ENCODE data around the gene OBSCN.
"Not testable (repeated sequence)": the region's sequence is repeated elsewhere in the genome, so short reads cannot be mapped to it uniquely, and the experiment has no call there.

Gene OBSCN

DNA sequence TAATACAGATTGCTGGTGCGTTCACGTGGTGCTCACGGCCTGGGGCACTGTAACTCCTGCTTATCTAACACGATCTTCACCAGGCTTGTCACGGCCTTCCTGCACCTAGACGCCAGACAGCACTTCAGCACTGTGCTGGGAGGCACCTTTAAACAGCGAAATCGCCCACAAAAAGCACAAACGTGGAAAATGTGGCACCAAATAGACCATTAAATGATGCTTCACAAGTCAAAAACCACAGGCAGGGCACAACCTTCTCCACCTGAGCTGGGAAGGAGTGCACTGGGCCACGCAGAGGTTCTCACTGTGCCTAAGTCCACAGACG lies 22.2 kb upstream of the OBSCN start:
- no peak for DNase-seq (ENCODE audit: low spot score)

DNA sequence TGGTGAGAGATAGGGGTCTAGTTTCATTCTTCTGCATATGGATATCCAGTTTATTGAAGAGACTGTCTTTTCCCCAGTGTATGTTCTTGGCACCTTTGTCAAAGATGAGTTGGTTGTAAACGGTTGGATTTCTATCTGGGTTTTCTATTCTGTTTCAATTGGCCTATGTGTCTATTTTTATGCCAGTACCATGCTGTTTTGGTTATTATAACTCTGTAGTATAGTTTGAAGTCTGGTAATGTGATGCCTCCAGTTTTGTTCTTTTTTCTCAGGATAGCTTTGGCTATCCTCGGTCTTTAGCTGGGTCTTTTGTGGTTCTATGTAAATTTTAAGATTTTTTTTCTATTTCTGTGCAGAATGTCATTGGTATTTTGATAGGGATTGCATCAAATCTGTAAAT lies 19.6 kb upstream of the OBSCN start:
- not testable (repeated sequence) for DNase-seq (ENCODE audit: low spot score)

DNA sequence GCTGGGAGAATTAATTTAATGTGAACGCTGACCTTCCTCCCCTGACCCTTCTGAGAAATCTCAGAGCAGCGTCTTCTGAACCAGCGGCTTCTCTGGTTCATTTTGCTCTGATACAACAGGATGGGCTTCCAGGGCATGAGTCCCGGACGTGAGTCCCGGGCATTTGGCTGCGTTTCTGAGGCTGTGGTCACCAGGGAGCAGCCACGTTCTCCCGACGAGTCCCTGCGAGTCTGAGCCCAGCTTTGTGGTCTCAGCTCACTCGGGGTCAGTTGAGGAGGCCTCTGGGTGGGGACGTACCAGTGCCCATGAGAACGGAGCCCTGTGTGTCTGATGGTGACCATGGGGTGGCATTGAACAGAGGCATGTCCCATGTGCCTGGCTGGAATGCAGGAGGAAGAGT lies 17.7 kb upstream of the OBSCN start:
- DNase-seq (ENCODE audit: low spot score): no peak

DNA sequence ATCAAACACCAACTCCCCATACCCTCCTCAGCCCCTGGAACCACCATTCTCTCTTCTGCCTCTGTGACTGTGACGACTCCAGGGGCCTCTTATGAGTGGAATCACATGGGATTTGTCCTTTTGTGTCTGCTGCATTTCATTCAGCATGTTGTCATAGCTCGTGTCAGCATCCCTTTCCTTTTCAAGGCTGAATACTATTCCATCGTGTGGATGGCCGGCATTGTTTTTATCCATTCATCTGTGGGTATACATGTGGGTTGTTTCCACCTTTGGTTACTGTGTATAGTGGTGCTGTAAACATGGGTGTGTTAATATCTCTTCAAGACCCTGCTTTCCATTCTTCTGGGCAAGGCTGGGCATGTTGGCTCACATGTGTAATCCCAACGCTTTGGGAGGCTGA lies 17.1 kb upstream of the OBSCN start:
- no peak for DNase-seq (ENCODE audit: low spot score)

DNA sequence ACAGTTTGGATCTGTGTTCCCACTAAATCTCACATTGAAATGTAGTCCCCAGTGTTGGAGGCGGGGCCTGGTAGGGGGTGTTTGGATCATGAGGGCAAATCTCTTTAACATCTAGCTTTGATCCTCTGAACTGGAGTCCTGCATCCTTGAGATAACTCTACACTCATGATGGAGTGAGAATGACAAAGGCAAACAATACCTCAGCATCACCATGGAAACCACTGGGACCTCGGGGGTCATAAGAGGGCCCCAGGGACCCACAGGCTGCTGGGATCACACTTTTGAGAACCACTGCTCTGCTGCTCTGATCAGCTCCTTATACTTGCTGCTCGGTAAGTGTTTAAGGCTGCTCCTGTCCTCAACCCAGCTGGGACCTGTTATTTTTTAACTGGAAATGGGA lies 13.4 kb upstream of the OBSCN start:
- DNase-seq (ENCODE audit: low spot score): no peak

DNA sequence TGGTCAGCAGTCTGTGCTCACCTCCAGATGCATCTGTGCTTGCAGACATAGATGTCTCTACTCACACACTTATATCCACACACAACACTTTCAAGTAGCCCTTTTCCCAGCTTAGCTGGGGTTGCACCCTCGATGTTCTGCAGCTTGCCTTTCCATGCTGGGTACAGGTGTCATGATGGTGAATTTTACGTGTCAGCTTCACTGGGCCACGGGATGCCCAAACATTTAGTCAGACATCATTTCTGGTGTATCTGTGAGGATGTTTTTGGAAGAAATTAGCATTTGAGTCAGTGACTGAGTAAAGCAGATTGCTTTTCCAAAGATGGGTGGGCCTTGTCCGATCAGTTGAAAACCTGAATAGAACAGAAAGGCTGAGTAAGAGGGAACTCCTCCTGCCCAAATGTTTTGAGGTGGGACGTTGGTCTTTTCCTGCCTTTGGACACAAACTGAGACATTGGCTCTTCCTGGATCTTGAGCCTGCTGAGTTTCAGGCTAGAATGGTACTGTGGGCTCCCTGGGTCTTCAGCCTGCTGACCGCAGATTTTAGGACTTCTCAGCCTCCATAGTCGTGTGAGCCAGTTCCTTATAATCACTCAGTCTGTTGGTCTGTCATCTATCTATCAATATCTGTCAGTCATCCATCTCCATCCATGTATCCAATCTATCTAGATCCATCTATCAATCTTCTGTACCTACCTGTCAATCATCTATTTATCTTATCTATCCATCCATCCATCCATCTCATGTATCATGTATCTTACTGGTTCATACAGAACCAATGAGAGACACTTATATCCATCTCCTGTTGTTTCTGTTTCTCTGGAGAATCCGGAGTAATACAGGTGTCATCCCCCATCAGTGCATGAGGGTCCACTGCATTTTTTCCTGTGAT lies 12.7 kb upstream of the OBSCN start:
- DNase-seq (ENCODE audit: low spot score): no peak

DNA sequence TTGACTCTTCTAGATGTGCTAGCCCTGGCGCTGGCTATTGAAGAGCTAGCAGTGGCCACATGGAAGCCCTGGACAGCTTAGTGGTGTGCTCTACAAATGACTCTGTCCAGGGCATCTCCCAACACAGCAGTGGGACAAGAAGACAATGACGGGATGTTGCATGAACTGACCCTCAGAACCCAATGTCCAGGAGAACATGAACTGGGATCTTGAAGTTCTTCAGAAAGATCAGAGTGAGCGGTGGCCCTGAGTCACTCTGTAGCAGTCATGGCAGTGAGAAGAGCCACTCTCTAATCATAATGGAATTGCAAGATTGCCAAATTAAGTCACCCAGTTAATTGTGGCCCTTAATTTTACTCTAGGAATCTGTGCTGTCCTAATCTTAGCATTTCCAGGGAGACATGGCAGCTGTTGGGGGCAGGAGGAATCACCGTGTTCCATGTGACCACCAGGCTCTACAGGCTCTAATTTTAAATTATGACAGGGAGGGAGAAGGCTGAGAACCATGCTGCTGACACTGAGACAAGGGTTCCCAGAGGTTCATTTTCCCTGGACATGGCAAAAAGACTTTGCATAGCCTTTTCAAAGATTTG lies 10.2 kb upstream of the OBSCN start:
- no peak for DNase-seq (ENCODE audit: low spot score)

DNA sequence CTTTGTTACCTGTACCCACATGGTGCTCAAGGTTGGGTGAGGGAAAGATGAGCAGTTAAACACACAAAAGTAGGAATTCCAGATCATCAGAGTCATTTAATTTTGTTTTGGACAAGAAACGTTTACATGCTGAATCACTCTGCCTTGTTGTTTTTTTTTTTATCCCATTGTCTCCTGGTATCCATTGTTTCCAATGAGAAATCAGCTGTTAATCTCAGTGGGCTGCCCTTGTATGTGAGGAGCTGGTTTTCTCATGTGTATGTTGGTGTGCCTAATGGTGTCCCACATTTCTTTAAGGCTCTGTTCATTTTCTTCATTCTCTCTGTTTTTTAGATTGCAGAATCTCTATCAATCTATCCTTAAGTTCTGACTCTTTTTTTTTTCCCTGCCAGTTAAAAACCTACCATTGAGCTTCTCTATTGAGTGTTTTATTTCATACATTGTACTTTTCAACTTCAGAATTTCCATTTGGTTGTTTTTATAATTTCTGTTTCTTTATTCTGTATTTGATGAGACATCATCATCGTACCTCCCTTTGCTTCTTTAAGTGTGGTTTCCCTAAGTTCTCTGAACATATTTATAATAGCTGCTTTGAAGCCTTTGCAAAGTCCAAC lies 8.8 kb upstream of the OBSCN start:
- no peak for DNase-seq (ENCODE audit: low spot score)

DNA sequence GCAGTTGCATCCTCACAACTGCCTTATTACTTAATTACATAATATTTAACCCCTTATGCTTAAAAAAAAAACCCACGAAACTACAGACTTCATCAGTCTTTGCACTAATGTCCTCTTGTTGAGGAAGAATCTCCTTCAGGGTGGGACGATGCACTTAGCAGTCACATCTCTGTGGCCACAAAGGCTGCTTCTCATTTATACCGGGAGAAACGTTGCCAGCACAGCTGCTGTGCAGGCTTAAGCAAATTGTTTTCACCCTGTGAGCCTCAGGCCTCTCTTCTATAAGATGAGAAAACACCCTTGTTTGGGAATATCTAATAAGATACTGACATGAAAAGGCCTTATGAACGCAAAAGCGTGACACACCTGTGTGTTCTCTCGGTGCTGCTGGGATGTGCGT lies 2.9 kb upstream of the OBSCN start:
- DNase-seq (ENCODE audit: low spot score): no peak

DNA sequence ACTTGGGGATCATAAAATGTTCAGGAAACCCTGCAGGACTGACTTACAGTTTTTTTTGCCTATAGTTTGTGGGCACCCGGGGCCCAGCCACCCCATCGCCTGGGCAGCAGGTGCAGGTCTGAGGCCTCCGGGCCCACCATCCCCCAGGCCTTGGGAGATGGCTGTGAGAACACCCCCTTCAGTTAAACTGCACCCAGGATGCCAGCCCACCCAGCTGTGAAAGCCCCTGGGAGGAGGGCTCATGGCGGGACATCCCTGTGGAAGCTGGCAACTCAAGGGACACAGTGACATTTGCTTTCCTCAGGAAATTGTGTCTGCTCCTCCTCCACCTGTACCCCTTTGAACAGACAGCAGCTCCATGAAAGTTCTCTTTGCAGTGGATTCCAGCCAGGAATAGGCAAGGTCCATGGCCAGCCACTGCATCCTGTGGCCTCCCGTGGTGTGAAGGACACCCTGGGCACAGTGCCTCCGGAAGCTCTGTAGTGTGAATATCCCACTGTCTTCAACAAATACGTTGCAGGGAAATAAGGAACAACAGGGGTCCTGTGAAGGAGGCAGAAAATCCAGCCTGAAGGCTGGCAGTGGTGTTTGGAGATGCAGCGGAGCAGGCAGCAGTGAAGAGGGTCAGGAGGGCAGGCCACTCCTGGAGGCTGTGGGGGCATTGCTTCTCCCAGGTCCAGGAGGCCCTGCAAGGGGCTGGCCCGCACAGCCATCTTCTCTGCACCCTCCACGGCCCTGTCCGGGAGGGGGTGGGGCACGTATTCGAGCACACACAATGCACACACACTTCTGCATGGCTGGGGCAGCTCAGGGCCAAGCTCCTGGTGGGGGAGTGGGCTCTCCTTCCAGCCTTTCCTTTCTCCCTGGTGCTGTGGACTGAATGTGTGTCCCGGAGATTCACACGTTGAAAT lies 2.1 kb upstream of the OBSCN start:
- DNase-seq (ENCODE audit: low spot score): no peak

DNA sequence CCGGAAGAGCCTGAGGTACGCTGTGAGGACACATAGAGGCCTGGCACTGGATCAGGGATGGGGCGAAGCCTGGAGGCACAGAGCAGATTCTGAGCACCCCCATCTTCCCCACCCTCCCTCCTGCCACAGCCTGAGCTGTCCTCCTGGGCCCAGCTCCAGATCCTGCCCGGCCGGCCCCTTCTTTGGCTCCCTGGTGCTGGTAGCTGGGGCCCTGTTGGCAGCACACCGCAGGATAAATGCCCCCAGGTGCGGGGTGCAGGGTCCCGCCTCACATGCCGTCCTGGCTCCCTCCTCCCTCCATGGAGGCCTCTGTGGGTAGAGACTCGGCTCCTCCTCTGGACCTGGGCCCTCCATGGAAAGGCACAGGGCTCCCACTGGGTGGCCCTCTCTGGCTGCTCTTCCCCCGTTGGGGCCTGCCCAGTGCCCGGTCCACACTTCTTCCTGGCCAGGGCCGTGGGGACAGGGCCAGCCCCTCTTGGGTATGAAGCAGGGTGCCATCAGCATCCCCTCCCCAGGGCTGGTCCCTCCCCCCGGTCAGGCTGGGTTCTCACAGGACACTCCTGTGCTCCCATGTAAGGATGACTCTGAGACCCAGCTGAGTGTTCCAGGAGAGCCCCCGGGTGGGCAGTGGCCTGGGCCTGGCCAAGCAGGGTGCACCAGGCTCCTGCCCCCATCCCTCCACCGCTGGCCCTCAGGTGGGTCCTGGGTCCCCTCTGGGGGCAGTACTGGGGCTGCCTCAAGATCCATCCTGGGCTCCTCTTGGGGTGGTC lies 1.1 kb upstream of the OBSCN start:
- no peak for DNase-seq (ENCODE audit: low spot score)

DNA sequence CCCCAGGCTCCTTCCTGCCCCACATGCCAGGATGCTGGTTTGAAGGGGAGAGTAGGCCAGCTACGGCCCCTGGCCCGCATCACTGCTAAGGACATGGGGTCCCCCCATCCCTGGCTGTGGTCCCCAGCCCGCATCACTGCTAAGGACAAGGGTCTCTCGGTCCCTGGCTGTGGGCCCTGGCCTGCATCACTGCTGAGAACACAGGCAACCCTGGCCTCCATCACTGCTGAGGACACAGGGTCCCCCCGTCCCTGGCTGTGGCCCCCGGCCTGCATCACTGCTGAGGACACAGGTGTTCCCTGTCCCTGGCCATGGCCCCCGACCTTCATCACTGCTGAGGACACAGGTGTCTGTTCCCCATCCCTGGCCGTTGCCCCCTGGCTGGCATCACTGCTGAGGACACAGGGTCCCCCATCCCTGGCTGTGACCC lies 448 bp upstream of the OBSCN start:
- no peak for DNase-seq (ENCODE audit: low spot score)

DNA sequence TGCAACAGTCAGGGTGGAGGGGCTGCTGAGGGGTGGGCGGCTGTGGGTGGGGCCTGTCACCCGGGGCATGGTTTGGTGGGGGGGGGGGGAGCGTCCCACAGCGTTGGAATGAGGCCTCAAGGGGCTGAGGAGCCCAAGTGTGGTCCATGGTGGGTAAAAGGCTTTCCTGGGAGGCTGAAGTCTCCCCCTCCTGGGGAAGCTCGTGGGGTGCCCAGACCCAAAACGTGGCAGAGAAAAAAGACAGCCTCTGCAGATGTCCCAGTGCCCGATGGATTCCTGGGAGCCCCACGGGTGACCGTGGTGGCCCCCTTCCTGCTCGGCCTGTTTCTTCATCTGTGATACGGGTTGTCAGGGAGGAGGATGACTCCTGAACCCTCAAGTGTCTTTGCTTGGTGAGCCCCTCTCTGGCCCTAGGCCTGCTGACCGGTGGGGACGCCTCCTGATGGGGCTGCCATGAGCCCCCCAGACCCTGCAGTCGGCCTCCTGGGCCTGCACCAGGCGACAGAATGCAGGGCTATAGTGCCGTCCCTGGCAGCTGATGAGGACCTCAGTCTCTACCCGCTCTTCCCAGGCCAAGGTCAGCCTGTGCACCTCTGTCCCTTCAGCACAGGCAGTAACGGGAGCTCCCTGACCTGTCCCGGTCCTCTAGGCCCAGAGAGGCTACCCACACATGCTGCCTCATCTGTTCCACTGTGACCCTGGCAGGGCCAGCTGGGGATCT lies 1.1 kb downstream of the OBSCN start:
- DNase-seq (ENCODE audit: low spot score): no peak

DNA sequence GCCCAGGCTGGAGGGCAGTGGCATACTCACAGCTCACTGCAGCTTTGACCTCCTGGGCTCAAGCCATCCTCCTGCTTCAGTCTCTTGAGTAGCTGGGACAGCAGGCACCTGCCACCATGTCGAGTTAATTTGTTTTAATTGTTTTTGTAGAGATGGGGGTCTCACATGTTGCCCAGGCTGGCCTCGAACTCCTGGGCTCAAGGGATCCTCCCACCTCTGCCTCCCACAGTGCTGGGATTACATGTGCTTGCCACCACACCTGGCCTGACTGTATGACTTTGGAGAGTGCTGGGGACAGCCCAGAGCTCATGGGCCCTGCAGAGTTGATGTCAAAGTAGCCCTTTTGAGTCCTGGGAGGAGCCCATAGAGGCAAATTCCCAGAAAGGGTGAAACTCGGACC lies 1.8 kb downstream of the OBSCN start:
- DNase-seq (ENCODE audit: low spot score): no peak

DNA sequence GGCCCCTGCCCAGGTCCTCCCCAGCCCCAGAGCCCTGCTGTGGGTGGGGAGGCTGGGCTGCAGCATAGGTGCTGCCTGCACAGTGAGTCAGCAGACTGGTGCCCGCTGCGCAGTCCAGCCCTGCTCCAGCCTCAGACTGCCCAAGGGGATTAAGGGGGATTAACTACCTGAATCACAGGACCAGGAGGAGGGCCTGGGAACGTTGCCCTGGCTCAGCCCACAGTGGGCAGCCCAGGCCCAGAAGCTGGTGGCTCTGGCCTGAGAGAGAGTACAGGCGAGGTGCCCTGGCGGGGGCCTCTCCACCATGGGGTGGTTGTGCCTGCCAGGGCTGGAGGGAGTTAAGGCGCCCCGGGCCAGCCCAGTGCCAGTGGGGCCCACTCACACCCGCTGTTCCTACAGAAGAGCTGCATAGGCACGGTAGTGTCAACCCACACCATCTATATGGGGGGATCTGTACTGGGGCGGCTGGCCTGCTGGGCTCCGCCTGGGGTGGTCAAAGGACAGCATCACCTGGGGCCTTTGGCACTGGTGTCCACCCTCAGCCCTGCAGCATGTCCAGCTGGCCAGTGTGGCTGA lies 2.3 kb downstream of the OBSCN start:
- no peak for DNase-seq (ENCODE audit: low spot score)

DNA sequence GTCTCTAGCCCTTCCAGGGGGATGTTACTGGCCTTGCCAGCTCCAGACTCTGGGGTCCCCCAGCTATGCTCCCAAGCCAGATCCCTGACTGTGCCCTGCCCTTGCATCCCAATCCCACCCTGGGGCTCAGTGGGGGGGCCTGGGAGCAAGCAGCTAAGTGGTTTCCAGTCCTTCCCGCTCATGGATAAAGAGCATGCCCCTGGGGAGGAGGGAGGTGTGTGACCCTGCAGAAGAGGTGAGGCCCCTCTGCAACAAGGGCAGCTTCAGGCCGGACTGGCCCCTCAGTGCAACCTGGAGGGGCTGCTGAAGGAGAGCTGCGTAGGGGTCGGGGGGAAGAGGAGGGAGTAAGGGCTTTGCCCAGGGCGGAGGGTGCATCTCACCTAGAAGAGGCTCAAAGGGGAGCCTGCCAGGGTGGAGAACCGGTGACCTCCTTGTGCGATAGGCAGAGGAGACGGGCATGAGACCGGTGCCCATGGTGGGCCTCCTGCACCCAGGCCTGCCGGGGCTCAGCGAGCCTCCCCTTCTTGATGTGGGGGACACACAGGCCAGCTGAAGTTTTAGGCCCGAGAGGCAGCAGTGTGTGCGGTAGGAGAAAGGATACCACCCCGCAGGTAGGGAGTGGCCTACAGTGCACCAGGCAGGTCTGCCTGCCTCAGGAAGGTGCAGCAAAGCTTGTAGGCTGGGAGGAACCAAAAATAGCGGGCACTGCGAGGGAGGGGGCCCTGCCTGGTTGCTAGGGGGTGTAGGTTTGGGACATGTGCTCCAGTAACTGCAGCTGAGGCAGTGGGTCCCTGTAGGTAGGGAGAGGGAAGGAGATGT lies 3.1 kb downstream of the OBSCN start:
- DNase-seq (ENCODE audit: low spot score): no peak

DNA sequence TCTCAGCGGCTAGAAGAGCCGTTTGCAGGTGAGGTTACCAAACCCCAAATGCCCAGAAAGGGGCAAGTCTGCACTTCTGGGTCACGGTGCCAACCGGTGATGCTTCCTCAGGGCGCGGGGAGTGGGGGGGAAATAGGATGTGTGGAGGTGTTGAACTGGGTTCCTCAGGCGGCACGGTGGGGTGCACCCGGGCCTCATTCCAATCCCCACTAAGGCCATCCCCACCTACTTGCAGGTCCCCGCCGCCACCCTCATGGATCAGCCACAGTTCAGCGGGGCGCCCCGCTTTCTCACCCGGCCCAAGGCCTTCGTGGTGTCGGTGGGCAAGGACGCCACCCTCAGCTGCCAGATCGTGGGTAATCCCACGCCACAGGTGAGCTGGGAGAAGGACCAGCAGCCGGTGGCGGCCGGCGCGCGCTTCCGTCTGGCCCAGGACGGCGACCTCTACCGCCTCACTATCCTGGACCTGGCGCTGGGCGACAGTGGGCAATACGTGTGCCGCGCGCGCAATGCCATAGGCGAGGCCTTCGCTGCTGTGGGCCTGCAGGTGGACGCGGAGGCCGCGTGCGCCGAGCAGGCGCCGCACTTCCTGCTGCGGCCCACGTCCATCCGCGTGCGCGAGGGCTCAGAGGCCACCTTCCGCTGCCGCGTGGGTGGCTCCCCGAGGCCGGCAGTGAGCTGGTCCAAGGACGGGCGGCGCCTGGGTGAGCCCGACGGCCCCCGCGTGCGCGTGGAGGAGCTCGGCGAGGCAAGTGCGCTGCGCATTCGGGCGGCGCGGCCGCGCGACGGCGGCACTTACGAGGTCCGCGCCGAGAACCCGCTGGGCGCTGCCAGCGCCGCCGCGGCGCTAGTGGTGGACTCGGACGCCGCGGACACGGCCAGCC lies 3.9 kb downstream of the OBSCN start:
- DNase-seq (ENCODE audit: low spot score): no peak

DNA sequence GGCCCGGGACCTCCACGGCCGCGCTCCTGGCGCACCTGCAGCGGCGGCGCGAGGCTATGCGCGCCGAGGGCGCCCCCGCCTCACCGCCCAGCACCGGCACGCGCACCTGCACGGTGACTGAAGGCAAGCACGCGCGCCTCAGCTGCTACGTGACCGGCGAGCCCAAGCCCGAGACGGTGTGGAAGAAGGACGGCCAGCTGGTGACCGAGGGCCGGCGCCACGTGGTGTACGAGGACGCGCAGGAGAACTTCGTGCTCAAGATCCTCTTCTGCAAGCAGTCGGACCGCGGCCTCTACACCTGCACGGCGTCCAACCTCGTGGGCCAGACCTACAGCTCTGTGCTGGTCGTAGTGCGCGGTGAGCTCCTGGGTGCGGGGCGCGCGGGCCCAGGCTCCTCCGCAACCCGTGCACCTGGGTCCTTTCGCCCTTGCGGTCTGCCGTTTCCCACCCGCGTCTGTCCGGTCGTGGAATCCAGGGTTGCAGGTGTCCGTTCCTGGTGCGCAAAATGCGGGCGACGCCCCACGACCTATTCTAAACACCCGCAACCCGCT lies 4.6 kb downstream of the OBSCN start:
- DNase-seq (ENCODE audit: low spot score): no peak

All from AG20443 (cell line).